SH-SY5Y (cell line): Measurements from ENCODE around the gene GLDC.

Source experiments
- GATA2 ChIP-seq: IDR thresholded peaks from 2 replicates; pipeline ENCODE4 v1.6.1; 2011; ENCODE audit warnings: mild to moderate bottlenecking, low read depth, low read length
- GATA3 ChIP-seq: IDR thresholded peaks from 2 replicates; pipeline ENCODE4 v1.6.1; 2011; ENCODE audit warnings: low read depth, mild to moderate bottlenecking, low read length, moderate library complexity

GRCh38 chr9:6579613-6580012 lies 65.9 kb downstream of the GLDC start:
- TF ChIP-seq GATA3 (no peak), GATA2 (no peak)
